T-helper 1 cell treated with Interleukin-12 subunit alpha and Interleukin-12 subunit beta and Interleukin-4 antibody, amounts not matched to agents 30 ng/mL and 1 ng/mL, for 36 hours (primary cell): ENCODE data around the gene PIP4K2B. TPM values are rescaled to one million over a fixed set of nuclear protein-coding genes. Genes with fewer than 3 reads are reported as not detected.

ENCODE experiments used
- intact Hi-C: fragments of 100-400 bp; cut with micrococcal nuclease; formaldehyde crosslinking; loops from one replicate; pipeline ENCODE4 v1.15.1; 2024
- total RNA-seq: library from RNA; stranded (reverse); gene quantifications from 2 replicates; pipeline ENCODE4 v1.2.3, GENCODE V29; 2022

Gene PIP4K2B
- total RNA-seq, 1 donor from 2014 or later = 44.1 TPM

DNA sequence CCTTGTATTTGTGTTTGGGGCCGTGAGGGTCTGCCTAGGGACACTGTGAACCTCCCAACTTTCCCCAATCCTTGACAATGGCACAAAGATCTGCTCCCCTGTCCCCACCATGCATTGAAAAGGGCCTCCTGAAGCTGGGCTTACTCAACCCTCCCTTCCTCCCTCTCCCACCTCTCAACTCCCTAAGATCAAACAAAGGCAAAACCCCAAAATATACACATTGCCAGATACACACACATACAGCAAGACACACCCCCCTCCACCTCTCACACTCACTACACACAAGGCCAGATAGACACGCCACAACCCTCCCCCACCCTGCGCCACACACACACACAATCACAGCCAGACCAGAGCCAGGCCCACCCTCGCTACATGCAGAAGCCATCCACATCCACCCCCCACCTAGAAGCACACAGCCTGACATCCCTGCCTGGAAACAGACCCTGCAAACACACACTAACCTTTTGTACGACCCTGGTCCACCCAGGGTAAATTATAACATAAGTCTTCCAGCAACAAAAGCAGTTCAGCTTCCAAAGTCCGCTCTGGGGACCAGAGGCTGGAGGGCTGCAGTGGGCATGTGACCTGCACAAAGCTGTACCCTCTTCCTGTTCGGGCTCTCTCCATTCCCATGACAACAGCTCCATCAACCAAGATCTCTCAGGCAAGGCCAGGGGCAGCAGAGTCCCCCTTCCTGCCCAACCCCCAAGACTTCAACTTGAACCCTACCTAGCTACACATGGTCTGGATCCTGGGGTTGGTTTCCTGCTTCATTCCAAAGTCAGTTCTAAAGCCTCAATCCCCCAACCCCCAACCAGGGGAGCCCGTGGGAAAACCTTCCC is 53.1 kb downstream of the PIP4K2B start:
- intact Hi-C loops = no loop called here

DNA sequence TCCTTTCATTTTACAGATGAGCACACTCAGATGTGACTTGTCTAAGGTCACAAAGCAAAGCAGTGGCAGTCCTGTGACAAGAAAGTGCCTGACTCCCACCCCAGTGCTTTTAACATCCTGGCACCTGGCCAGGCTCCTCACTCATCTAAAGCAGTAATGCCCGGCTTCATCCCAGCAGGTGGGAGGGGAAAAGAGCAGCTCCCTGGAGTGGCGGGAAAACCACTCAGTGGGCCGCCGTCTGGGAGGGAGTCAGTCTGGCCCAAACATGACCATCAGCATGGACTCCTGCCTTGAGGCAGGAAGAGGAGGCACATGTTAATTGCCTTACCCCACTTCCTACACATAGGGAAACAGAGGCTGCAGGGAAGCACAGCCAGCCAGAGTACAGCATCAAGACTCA is 53.8 kb downstream of the PIP4K2B start:
- intact Hi-C loops = no loop called here

DNA sequence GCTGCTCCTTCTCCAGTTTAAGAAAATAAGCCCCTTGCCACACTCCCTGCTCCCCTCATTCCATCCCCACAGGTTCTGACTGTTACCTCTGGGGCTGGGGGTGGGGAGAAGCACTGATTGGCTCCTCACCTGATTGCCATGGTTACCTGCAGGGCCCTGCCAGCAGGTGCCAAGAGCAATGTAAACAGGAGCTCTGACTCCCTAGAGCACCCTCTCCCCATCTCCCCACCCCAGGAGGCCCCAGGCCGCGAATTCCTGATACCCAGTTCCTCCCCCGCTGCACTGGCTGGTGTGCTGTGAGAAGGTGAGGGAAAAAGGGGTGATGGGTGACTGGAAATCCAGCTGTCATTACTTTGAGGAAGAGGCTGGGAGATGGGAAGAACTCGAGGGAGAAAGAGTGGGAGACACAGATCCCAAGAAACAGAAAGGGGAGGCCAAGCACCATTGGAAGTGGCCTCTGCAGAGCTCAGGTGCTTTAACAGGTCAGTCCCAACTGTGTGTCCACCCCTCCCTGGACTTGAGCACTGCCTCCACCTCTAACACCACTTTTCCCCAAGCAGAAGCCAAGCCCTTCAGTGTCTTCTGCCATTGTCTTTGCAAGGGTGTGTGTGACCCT is 55.7 kb downstream of the PIP4K2B start:
- intact Hi-C loops = no loop called here

DNA sequence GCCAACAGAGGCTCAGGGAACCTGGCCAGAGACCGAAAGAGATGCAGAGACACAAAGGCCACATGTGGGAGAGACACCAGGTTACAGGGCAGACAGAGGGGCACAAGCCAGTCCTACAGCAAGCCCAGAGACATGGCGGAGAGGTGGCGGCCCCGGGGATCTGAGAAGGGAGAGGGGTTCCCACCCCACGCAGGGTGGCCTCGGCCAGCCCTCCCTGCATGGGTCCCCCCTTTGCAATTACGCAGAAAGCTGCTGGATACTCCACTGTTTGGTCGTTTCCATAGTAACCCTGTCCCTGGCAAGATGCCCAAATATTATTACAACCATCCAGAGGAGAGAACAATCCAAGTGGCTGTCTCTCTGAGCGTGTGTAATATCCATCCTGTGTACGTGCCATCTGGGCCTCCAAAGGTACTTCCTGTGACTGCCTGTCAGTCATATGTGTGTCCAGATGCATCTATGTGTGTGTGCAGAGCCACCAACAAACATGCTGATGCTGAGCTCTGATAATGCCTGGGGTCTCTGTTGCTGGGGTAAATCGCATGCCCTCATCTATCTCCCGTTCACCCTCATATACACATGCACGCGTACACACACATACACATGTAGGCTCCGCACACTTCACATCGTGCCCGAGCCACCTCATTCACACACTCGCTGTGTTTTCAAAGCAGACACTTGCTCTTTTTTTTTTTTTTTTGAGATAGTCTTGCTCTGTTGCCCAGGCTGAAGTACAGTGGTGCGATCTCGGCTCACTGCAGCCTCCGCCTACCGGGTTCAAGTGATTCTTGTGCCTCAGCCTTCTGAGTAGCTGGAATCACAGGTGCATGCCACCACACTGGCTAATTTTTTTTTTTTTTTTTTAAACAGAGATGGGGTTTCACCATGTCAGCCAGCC is 56.7 kb downstream of the PIP4K2B start:
- intact Hi-C loops = no loop called here

DNA sequence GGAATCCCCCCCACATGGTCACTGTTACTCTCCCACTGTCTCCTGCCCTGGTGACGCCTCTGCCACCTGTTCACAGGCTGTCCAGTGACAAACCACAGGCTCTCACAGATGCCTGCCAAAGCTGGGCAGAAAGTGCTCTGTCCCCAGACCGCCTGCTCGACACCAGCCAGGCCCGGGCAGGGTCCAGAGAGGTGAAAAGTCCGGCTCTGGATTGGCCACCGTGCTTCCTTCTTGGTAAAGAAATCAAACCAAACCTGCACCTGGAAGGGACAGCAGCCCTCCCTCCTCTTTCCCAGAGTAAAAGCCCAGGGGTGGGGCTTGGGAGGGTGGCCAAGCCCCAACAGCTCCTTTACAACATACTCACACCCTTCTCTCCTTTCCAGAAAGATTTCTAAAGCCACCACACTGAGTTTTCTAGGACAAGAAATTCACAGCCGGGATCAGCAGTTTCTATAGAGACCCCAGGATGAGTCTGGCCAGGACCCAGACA is 57.4 kb downstream of the PIP4K2B start:
- intact Hi-C loops = no loop called here

DNA sequence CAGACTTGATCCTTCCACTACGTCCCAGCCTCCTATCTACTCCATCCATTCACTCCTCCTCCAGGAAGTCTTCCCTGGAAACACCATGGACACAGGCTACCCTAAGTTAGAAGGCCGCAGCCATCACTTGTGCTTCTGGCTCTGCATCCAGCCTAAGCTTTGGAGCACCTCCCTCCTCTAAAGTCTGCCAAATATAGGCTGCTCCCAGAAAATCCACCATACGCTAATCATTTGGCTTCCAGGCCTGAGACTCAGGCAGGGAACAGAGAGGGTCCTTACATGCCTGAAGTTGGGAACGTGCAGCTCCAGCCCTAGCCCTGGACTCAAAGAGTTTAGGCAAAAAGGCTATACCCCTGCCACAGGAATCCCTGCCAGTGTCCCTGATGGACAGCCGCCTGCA is 57.9 kb downstream of the PIP4K2B start:
- intact Hi-C loops = no loop called here

DNA sequence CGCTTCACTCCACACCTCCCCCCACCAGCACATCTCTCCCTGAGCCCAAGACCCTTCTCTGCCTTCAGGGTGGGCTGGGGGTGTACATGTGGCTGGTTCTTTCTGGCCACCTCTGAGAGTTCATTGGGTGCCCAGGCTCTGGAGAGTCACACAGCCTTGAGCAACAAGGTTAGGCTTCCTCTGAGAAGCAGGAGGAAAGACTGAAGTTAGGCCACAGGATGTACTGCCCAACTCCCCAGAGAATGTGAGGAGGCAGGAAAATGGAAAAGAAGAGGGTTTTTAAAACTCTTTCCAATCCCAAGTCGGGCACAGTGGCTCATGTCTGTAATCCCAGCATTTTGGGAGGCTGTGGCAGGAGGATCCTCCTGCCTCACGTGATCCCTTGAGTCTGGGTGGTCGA is 58.5 kb downstream of the PIP4K2B start:
- intact Hi-C loops = no loop called here

DNA sequence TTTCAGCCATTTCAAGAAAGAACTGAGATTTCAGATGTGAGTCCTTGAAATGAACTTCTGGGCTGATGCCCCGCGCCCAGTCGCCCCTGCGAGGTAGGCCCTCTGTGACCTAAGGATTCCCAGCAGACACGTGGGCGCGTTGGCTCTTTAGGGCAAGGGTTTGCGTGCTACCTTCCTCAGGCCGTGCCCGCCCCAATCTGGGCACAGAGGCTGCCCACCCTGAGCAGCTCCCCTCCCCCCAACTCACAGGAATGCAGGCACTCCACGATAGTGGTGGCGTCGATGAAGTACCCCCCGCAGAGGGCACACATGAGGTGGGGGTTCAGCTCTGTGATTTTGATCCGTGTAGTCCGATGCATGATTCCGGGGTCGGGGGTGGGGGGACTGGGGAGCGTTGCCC is 59.3 kb downstream of the PIP4K2B start:
- intact Hi-C loops = no loop called here

DNA sequence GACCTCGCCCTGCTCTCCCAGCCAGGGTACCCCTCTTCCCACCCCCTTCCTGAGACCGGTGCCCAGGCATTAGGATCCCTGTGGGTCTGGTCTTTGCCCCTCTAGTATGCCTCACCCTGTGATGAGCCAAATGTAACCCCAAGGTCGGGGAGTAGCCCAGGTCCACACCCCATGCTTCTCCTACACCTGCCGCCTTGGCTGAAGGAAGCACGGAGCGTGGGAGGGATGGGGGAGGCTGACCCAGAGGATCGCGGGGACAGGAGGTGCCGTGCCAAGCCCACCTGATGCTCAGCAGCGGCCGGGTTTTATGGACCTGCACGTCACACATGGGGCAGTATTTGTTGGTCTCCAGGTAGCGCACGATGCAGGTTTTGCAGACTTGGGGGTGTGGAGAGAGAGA is 60.1 kb downstream of the PIP4K2B start:
- intact Hi-C loops = no loop called here

DNA sequence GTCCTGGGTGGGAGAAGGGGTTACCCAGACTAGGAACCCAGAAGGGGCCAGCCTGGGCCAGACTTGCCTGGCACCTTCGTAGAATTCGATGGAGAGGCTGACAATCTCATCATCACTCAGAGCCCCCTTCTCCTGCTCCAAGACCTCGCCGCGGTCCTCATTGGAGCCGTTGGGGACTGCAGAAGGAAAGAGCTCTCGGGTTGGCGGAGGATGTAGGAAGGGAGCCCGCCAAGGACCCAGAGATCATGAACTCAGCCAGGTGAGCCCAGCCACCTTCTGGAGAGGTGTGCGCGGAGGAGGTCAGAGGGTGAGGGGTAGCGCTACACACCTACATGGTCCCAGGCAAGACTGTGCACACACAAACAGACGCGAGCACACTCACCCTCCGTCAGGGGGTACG is 60.7 kb downstream of the PIP4K2B start:
- intact Hi-C loops = no loop called here

DNA sequence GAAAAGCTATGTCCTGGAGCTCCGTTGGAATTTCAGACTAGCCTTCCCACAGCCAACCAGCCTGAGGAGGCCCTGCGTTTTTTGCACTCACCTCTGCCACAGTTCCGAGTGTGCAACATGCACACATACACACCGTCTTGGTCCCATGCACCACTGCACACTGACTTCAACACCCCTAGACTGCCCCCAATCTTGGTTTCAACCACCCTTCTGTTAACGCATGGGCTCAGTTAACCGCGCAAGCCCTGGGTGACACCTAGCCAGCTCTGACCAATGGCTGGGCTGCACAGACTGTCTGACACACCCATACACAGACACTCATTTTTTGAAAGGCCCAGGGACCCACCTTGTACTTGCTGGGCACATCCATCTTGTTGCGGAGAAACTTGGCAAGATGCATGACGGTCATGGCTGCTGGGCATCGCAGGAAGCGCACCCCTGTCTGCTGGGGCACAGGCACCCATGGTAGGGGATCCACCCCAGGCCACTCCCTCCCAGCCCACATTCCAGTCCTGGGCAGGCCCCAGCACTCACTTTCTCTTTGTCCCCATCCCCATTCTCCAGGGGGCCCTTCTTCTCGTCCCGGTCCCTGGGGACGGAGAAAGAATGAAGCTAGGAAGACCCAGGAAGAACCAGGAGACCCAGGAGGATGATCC is 61.2 kb downstream of the PIP4K2B start:
- intact Hi-C loops = no loop called here

DNA sequence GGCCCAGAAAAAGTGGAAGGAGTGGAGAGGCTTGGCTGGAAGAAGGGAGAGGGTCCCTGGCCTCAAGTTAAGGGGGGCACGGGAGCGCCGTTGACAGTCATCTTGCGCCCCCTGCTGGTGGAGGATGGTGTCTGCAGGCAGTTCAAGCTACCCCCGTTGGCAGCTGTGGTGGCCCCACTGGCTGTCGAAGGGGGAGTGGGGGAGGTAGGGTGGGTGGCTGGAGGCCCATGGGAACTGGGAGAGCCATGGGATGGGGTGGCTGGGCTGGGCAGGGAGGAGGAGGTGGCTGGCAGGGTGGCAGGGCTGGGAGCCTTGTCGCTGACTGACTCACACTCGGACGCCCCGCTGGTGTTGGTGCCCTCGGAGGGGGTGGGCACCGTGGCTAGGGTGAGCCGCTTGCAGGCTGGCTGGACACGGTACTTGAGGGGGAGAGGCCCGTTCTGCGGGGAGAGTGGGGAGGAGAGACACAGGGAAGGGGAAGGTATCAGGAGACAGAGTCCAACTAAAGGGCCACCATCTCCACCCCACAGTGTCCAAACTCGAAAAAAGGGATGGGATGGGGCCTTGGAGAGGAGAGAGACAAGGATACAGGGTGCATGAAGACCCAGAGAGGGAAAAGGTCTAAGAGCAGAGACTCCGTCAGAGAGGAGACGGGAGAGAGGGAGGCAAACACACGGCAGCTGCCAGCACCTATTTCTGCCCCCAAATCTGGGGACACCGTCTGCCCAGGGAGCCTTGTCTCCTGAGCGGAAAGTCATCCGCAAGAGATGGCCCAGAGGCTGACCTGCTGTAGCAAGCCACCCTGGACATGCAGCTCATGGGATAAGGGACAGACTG is 64.0 kb downstream of the PIP4K2B start:
- intact Hi-C loops = loop anchor here (1.0 kb wide), 2 partner anchors 58 to 243 kb away; no protein-coding TSS in a partner anchor

DNA sequence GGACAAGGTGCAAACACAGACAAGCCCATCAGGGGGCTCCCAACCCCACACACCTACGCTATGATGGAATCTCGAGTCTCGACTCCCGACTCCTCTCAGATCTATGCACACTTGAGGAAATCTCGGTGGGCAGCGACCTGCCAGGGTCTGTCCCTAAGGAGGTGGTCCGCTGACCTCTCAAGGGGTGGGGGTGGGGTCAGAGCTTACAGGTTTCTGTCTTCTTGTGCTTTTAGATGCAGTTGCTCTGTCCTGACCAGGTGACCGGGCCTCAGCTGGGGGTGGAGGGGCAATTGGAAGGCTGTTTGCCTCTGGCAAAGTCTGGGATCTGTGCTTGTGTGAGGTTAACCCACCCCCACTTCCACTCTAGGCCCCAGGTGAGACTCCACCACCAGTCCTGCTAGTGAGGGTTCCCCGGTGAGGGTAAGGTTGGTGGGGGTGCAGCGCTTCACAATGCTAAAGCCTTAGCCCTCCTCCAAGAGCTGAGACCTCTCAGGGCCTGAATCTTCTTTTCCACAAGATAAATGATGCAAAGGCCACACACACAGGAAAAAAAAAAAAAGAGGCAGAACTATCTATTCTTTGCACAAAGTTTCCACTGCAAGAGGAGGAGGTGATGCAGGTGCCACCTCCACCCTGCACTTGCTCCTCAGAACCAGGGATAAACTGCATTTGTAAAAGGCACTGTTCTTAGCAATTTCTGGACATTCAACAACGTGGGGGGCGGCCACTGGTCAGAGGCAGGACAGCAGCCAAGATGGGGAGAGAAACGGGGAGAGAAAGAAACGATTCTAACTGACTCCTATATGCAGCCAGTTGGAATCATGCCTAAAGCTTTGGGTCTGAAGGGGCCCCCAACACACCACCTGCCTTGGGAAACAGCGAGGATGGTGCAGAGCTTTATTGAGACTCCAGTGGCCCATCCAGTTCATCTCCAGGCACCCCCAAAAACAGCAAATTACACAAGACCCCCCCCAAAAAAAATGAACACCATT is 65.1 kb downstream of the PIP4K2B start:
- intact Hi-C loops = loop anchor here (1.0 kb wide), 1 partner anchor 176 kb away; no protein-coding TSS in a partner anchor

DNA sequence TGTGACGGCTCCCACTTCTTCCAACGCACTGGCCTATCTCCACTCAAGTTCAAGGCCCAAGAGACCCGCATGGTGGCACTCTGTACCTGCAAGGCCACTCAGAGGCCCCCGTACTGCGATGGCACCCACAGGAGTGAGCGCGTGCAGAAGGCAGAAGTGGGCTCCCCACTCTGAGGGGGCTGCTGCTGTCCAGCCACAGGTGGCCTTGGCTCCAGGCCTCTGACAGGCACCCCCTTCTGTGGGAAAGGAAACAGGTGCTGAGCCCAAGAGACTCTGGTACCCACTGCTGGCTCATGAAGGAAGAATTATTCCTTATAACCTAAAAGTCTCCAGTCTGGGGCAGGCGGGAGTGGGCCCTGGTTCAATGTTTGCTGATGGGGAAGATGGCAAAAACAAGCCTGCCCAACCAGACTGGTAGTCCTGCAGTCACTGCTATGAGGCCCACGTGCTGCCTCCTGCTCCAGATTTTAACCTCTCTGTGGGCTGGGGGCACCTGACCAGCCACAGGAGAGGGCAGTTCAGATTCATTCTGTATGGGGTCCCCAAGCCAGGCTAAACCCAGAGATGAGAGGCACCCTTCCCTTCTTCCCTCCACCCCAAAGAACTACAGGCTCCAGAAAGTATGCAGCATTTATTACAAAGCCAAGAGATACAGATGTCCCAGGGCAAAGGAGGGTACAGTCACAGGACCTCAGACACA is 65.9 kb downstream of the PIP4K2B start:
- intact Hi-C loops = no loop called here

DNA sequence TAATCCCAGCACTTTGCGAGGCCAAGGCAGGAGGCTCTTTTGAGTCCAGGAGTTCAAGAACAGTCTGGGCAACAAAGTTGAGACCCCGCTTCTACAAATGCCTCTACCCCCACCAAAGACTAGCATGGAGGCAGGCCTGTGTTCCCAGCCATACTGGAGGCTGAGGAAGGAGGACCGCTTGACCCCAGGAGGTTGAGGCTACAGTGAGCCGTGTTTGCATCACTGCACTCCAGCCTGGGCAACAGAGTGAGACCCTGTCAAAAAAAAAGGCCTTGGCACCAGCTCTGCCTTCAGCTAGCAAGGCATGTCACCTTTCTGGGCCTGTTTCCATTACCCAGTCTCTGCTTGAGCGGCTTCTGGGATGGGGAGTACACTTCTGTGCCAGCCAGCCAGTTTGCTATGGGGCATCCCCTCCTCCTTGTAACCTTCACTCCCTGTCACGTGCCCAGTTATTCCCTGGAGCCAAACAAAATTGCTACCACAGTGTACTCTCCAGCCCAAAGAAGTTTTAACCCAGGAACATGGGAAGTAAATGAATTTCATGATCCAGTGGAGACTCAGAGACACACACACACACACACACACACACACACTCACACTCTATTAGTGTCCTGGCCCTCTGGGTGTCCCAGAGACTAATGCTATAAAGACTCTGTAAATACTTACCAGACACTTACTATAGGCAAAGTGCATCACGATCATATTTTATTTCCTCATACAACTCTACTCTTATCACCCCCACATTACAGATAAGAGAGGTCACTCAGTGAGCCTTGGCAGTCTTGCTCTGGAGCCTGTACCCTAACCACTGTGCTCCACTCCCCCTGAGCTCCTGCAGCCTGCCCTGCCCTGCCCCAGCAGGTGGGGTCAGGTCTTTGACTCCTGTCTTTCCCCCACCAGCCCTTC is 66.7 kb downstream of the PIP4K2B start:
- intact Hi-C loops = no loop called here

DNA sequence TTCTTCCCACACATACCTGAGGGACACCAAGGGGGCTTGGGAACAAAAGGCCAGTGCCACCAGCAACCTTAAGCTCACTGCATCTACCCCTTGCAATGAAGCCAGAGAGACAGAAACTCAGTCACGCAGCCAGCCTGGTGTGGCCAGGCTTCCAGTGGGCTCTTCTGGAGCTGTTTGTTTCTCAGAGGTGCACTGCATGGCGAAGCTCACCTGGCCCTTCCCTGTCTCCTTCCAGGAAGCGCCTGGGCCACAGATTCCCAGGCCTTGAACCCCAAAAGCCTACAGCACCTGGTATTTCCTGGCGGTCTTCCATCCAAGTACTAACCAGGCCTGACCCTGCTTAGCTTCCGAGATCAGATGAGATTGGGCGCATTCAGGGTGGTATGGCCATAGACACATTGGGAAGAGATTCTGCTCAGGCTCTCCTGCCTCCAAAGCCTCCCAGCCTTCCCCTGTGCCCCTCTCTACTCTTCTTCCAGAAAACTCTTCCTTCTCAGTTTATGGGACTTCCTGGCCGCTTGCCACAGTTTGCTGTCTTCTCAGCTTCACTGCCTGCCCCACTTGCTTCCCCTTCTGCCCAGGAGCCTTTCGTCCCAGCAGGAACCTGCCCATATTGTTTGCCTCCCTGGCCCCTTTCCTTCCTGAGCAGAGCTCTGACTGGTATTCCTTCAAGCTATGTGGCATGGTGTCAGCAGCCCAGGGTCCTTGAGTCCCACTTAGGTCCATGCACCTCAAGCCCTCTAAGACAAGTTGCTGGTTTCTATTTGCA is 67.6 kb downstream of the PIP4K2B start:
- intact Hi-C loops = no loop called here
